ENCODE results near the gene EVX2.

Gene EVX2

GRCh38 chr2:176083796-176084261 is at the start of gene EVX2:
Gene EVX2 (minus strand): TSS chr2:176083962. CDS start chr2:176083776, 186 bp downstream.
- DNase-seq: no peak

- no peak for DNase-seq
Measured at GRCh38 chr2:176133389-176133788, 49.6 kb upstream of the EVX2 start.

- DNase-seq: no peak
Measured at GRCh38 chr2:176132205-176133171, 48.7 kb upstream of the EVX2 start.

- no peak for DNase-seq
Measured at GRCh38 chr2:176131848-176132158, 48.0 kb upstream of the EVX2 start.

GRCh38 chr2:176130957-176131847 is 47.4 kb upstream of the EVX2 start:
- DNase-seq: no peak

GRCh38 chr2:176130147-176130956 is 46.6 kb upstream of the EVX2 start:
- no peak for DNase-seq

- no peak for DNase-seq
Measured at GRCh38 chr2:176129813-176130146, 46.0 kb upstream of the EVX2 start.

- no peak for DNase-seq
Measured at GRCh38 chr2:176128982-176129796, 45.4 kb upstream of the EVX2 start, which contains the start of gene HOXD8. Gene HOXD8 (plus strand): TSS chr2:176129705. CDS start chr2:176130367, 662 bp downstream.

GRCh38 chr2:176128172-176128981 is 44.6 kb upstream of the EVX2 start:
- DNase-seq: no peak

- no peak for DNase-seq
Measured at GRCh38 chr2:176127774-176128072, 44.0 kb upstream of the EVX2 start.

- DNase-seq: peak; percentile 48 to 64
Measured at GRCh38 chr2:176126929-176127773, 43.4 kb upstream of the EVX2 start.

GRCh38 chr2:176125772-176126054 is 42.0 kb upstream of the EVX2 start:
- no peak for DNase-seq

- DNase-seq: no peak
Measured at GRCh38 chr2:176124947-176125771, 41.4 kb upstream of the EVX2 start.

- DNase-seq: no peak
Measured at GRCh38 chr2:176124110-176124946, 40.6 kb upstream of the EVX2 start.

GRCh38 chr2:176123411-176124109 is 39.8 kb upstream of the EVX2 start:
- no peak for DNase-seq

GRCh38 chr2:176122683-176123410 is 39.1 kb upstream of the EVX2 start, which contains the start of gene HOXD9:
Gene HOXD9 (plus strand): TSS chr2:176122719. CDS start chr2:176122769, 50 bp downstream.
- DNase-seq: peak in 1 of 2 donors; percentile 13

Data from CD4-positive, alpha-beta T cell treated with Interleukin-1 beta for 1 hour (primary cell).